ENCODE measurements around the gene TRIM50. TPM values are rescaled to one million over a fixed set of nuclear protein-coding genes. Genes with fewer than 3 reads are reported as not detected.
A peak's percentile ranks its signal among the peaks of the same experiment; 100 is the strongest.

TRIM50 gene
- total RNA-seq, 1 donor from 2014 or later, result not detected

DNA sequence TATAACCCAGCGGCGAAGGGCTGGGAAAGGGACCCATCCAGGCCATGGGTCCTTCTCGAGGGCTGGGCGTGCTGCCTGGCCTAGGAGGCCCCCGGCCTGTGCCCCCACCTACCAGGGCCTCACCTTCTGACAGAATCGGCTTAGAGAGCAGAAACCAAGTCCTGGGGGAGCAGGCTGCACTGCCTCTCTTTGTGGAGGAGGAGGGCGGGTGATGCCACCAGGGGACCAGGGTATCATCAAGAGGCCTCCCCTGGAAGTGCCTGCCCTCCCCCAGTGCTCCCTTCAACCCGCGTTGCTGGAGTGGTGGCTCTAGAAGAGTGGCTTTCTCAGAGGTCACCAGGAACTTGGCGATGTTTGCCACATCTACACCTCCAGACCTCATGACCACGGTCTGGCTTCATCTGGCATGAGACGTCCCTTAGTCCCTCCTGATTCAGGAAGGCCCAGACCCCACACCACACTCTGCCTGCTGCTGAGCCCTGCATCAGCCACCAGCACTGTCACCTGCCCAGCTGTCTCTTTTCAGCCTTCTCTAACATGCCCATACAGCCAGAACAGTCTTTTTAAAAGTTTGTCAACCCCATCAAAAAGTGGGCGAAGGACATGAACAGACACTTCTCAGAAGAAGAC is 32.0 kb upstream of the TRIM50 start:
- Mint-ChIP-seq H3K4me1 (ENCODE audit: low read depth) (peaks cover 14% of the 10 kb centered on the region), H3K9me3 (ENCODE audit: low read depth) (no peaks in the 10 kb centered on the region), H3K36me3 (ENCODE audit: low read depth) (no peaks in the 10 kb centered on the region), H3K27me3 (ENCODE audit: low read depth) (peaks cover 10% of the 10 kb centered on the region), H3K4me3 (ENCODE audit: unreplicated experiment) (no peak overlapping the region), H3K27ac (ENCODE audit: unreplicated experiment) (no peak overlapping the region)
- TF ChIP-seq, protein P1, sequence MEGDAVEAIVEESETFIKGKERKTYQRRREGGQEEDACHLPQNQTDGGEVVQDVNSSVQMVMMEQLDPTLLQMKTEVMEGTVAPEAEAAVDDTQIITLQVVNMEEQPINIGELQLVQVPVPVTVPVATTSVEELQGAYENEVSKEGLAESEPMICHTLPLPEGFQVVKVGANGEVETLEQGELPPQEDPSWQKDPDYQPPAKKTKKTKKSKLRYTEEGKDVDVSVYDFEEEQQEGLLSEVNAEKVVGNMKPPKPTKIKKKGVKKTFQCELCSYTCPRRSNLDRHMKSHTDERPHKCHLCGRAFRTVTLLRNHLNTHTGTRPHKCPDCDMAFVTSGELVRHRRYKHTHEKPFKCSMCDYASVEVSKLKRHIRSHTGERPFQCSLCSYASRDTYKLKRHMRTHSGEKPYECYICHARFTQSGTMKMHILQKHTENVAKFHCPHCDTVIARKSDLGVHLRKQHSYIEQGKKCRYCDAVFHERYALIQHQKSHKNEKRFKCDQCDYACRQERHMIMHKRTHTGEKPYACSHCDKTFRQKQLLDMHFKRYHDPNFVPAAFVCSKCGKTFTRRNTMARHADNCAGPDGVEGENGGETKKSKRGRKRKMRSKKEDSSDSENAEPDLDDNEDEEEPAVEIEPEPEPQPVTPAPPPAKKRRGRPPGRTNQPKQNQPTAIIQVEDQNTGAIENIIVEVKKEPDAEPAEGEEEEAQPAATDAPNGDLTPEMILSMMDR (IDR thresholded peaks at IDR 0.05), result no peak
- DNase-seq (ENCODE audit: low spot score), result peak; percentile 54

DNA sequence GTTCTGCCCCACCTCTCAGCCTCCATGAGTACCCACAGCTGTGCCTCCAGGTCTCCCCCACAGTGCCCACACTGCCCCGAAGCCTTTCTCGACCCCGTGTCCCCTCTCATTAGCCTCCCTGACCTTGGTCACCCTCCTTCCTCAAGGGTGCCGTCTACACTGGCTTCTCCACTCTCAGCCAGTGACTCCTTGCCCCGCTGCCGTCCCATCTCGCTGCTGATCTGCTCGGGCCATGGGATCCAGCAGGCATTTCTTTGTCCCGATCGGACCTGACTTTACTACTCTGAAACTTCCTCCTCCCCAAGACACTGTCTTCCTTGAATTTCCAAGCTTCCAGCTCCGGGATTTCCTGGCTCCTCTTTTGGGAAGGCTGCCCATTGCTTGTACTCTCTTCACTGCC is 31.4 kb upstream of the TRIM50 start:
- Mint-ChIP-seq H3K27me3 (ENCODE audit: low read depth) (peaks cover 11% of the 10 kb centered on the region), H3K4me1 (ENCODE audit: low read depth) (peaks cover 14% of the 10 kb centered on the region), H3K4me3 (ENCODE audit: unreplicated experiment) (no peak overlapping the region), H3K9me3 (ENCODE audit: low read depth) (no peaks in the 10 kb centered on the region), H3K36me3 (ENCODE audit: low read depth) (no peaks in the 10 kb centered on the region), H3K27ac (ENCODE audit: unreplicated experiment) (peak overlapping the region; percentile 32)
- TF ChIP-seq, protein P1 (IDR thresholded peaks at IDR 0.05), result no peak
- DNase-seq (ENCODE audit: low spot score), result no peak

DNA sequence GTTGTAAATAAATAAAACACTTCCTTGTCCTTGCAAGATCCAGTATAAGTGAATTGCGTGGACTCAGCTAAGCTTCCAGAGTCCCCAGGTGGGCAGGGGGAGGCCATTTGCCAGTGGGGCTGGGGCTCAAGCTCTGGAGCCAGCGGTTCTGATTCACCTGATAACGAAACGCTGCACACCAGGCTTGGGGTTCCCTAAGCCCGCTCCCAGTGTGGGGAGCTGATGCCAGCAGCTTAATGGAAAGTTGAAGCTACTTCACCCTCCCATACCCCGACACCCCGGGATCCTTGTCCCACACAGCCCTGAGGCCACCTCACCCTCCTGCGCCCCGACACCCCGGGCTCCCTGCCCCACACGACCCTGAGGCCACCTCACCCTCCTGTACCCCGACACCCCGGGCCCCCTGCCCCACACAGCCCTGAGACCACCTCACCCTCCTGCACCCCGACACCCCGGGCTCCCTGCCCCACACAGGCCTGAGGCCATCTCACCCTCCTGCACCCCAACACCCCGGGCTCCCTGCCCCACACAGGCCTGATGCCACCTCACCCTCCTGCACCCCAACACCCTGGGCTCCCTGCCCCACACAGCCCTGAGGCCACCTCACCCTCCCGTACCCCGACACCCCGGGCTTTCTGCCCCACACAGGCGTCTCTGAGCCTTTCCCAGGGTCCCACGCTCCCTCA is 30.9 kb upstream of the TRIM50 start:
- Mint-ChIP-seq H3K9me3 (ENCODE audit: low read depth) (no peaks in the 10 kb centered on the region), H3K27ac (ENCODE audit: unreplicated experiment) (peak overlapping the region; percentile 68), H3K4me3 (ENCODE audit: unreplicated experiment) (peak overlapping the region; percentile 63), H3K4me1 (ENCODE audit: low read depth) (peaks cover 14% of the 10 kb centered on the region), H3K36me3 (ENCODE audit: low read depth) (no peaks in the 10 kb centered on the region), H3K27me3 (ENCODE audit: low read depth) (peaks cover 11% of the 10 kb centered on the region)
- DNase-seq (ENCODE audit: low spot score), result peak; percentile 72
- TF ChIP-seq, protein P1 (IDR thresholded peaks at IDR 0.05), result no peak

DNA sequence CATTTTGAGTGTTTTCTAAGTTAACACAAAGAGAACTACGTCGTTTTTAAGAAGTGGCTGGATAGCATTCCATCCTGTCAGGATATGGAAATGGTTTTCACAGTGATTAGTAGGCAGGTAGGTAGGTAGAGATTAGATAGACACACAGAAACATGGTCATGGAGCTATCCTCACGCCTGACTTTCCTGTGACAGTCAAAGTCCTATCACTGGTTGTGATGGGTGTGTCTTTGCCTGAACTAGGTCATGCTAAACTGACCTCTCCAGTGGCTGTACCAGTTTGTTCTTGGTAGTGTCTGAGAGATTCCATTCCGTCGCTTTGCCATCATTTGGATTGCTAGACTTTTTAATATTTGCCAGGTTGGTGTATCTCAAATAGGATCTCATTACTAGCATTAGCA is 28.3 kb upstream of the TRIM50 start:
- H3K27ac Mint-ChIP-seq (ENCODE audit: unreplicated experiment), result no peak overlapping the region
- H3K4me3 Mint-ChIP-seq (ENCODE audit: unreplicated experiment), result no peak overlapping the region
- H3K36me3 Mint-ChIP-seq (ENCODE audit: low read depth), result peaks cover 3% of the 10 kb centered on the region
- H3K4me1 Mint-ChIP-seq (ENCODE audit: low read depth), result peaks cover 21% of the 10 kb centered on the region
- TF ChIP-seq, protein P1 (IDR thresholded peaks at IDR 0.05), result no peak
- no peak for DNase-seq (ENCODE audit: low spot score)
- peaks cover 7% of the 10 kb centered on the region for H3K9me3 Mint-ChIP-seq (ENCODE audit: low read depth)
- H3K27me3 Mint-ChIP-seq (ENCODE audit: low read depth), result peaks cover 6% of the 10 kb centered on the region

DNA sequence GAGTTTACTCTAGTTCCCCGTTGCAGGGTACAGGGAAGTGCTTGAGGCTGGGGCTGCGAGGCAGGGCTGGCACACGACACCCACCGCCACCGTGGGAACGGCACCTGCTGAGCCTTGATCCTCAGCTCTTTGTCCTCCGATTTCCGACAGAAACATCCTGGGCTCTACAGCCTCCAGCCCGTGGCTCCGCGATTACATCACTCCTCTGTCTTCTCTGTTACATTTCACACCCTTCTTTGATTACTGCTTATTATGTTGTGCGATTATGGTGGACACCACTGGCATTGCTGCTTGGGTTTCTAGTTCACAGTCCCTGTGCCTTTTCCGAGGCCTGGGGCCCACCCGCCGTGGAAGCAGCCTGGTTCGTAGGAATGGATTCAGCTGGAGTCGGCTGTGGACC is 26.9 kb upstream of the TRIM50 start:
- H3K9me3 Mint-ChIP-seq (ENCODE audit: low read depth), result peaks cover 7% of the 10 kb centered on the region
- TF ChIP-seq, protein P1 (IDR thresholded peaks at IDR 0.05), result no peak
- H3K27ac Mint-ChIP-seq (ENCODE audit: unreplicated experiment), result no peak overlapping the region
- H3K4me1 Mint-ChIP-seq (ENCODE audit: low read depth), result peaks cover 26% of the 10 kb centered on the region
- peaks cover 6% of the 10 kb centered on the region for H3K27me3 Mint-ChIP-seq (ENCODE audit: low read depth)
- DNase-seq (ENCODE audit: low spot score), result peak; percentile 47
- no peak overlapping the region for H3K4me3 Mint-ChIP-seq (ENCODE audit: unreplicated experiment)
- peaks cover 3% of the 10 kb centered on the region for H3K36me3 Mint-ChIP-seq (ENCODE audit: low read depth)
